ENCODE data around the gene DIPK2A. TPM values are rescaled to one million over a fixed set of nuclear protein-coding genes. Genes with fewer than 3 reads are reported as not detected.
A peak's percentile ranks its signal among the peaks of the same experiment; 100 is the strongest.

The DIPK2A gene
- total RNA-seq (2014; rRNA removed; shearing (Covaris generic)), result 18.4 and 26.1 TPM in 2 replicates

DNA sequence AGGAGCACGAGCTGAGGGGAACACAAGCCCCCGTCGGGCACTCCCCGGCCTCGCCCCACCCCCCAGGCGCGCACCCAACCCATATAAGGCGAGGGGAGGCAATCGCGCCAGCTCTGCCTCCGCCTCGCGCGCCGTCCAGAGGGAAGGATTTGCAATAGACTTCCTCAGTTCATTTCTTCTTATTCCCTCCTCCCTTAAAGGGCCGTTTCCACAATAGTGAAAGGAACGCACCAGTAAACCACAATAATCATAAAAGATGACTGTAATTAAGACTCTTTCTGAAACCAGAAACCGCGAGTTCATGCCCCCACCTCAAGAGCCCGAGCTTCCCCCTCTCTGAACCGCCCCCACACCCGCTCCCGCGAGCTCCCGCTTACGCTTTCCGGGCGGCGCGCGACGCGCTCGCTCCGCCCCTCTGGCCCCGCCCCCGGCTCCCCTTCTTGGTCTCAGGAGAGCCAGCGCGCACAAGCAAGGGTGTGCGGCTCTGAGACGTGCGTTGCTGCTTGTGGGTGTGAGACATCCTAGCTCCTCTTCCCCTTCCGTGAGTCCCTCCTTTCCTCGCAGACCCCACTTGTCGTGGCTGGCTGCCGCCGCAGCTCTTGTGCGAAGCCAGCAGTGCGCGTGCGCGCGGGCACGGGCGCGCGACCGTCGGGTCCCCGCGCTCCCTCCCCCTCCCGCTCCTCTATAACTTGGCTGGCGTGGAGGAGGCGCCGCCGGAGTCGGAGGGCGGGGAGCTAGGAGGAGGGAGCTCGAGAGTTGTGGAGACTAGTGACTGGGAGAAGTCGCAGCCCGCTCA lies at the start of gene DIPK2A:
TSS of gene DIPK2A (plus strand) at position 465 of the 796 bp plus-strand sequence. CDS start 510 bp downstream, outside the sequence.
- no peaks in the 10 kb centered on the region for H3K9me3 ChIP-seq (replicated peaks)
- peak within 1 kb of the TSS; percentile 66 for H3K4me3 ChIP-seq
- H3K27ac ChIP-seq, result peak within 1 kb of the TSS; percentile 57
- no peaks in the 10 kb centered on the region for H3K36me3 ChIP-seq
- H3K4me1 ChIP-seq, result no peaks in the 10 kb centered on the region
- H3K27me3 ChIP-seq, result no peaks in the 10 kb centered on the region; the same call in 1 of the 2 replicates
- peak; percentile 93 to 94 for DNase-seq

- no peak for DNase-seq
- Histone ChIP-seq H3K36me3 (no peaks in the 10 kb centered on the region), H3K4me3 (no peak overlapping the region), H3K9me3 (replicated peaks) (no peaks in the 10 kb centered on the region), H3K27ac (no peak overlapping the region), H3K27me3 (no peaks in the 10 kb centered on the region), H3K4me1 (no peaks in the 10 kb centered on the region)
Measured at GRCh38 chr3:143924522-143925285, 46.9 kb upstream of the DIPK2A start.

DNA sequence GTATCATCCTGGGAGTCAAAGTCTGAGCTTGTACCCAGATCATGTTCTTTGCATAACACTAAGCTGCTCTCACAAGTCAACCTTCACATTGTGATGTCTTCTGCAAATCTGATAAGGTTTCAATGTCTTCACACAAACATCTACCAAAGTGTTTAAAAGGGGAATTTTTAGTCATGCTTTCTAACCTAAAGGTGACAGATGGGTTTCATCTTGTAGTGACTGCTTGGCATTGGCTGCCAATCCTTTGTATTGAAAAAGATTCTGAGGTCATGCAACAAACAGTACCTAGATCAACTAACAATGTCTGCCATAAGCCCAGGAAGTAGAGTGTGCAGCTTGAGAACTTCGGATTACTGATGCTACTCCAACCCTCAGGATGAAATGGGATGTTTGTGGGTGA lies 43.6 kb upstream of the DIPK2A start:
- H3K36me3 ChIP-seq, result no peaks in the 10 kb centered on the region
- no peak overlapping the region for H3K27ac ChIP-seq
- no peaks in the 10 kb centered on the region for H3K4me1 ChIP-seq
- DNase-seq, result no peak
- no peaks in the 10 kb centered on the region for H3K27me3 ChIP-seq
- H3K4me3 ChIP-seq, result no peak overlapping the region
- H3K9me3 ChIP-seq (replicated peaks), result no peaks in the 10 kb centered on the region

- Histone ChIP-seq H3K27me3 (no peaks in the 10 kb centered on the region), H3K4me1 (no peaks in the 10 kb centered on the region), H3K4me3 (no peak overlapping the region), H3K9me3 (replicated peaks) (no peaks in the 10 kb centered on the region), H3K36me3 (no peaks in the 10 kb centered on the region), H3K27ac (no peak overlapping the region)
- no peak for DNase-seq
Measured at GRCh38 chr3:143928541-143929255, 42.9 kb upstream of the DIPK2A start.

DNA sequence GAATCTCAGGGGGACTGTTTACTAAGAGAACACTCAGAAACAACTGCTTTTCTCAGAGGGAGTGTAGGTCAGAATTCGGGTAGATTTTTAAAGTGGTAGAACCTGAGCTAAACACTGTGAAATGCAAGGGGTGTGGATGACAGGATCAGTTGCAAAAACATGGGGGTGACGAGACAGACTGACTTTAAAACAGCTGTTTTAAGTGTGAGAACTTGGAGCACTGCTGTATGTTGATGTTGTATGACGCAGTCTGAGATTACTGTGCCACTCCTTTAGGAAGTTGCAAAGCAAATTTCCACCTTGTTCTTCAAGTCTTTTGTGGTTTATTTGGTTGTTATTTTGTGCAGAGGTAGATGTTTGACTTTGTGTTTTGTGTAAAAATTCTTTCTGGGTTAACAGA lies 36.8 kb upstream of the DIPK2A start:
- Histone ChIP-seq H3K36me3 (no peaks in the 10 kb centered on the region), H3K27ac (no peak overlapping the region), H3K27me3 (no peaks in the 10 kb centered on the region), H3K9me3 (replicated peaks) (no peaks in the 10 kb centered on the region), H3K4me1 (no peaks in the 10 kb centered on the region), H3K4me3 (no peak overlapping the region)
- DNase-seq, result no peak

GRCh38 chr3:143935678-143936077 lies 35.9 kb upstream of the DIPK2A start:
- no peak overlapping the region for H3K4me3 ChIP-seq
- H3K27ac ChIP-seq, result no peak overlapping the region
- no peaks in the 10 kb centered on the region for H3K27me3 ChIP-seq
- H3K9me3 ChIP-seq (replicated peaks), result no peaks in the 10 kb centered on the region
- DNase-seq, result no peak
- no peaks in the 10 kb centered on the region for H3K36me3 ChIP-seq
- no peaks in the 10 kb centered on the region for H3K4me1 ChIP-seq

GRCh38 chr3:143950810-143951209 lies 20.8 kb upstream of the DIPK2A start:
- DNase-seq, result no peak
- Histone ChIP-seq H3K4me3 (no peak overlapping the region), H3K36me3 (no peaks in the 10 kb centered on the region), H3K9me3 (replicated peaks) (no peaks in the 10 kb centered on the region), H3K4me1 (no peaks in the 10 kb centered on the region), H3K27ac (no peak overlapping the region), H3K27me3 (no peaks in the 10 kb centered on the region)

DNA sequence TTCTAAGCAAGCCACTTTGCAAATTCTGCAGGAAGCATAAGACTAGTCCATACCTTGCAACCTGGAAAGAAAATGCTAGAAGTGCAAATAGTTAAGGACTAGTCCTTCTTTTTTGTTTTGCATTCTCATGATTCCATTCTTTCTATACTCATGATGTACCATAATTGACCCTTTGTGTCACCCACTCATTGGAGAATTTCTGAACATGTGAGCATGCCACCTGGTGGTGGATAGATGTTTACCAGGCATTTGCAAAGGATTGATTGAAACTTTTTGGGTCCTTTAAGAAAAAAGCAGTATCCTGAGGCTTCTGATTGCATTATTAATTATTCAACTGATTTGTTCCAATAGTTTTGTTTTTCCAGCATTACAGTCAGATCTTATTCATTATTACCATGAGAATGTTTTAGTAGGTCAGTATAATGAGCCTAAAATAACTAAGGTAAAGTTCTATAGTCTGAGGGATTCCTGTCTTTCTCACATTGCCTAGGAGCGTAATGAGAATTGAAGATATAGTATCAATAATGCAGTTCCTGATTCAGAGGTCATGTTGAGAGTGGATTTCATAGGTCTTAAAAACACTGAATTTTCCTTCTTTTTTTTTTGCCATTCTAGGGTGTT lies 20.2 kb upstream of the DIPK2A start:
- peak in 1 of 2 experiments; percentile 63 for DNase-seq

GRCh38 chr3:143952569-143953072 lies 19.0 kb upstream of the DIPK2A start:
- no peak overlapping the region for H3K4me3 ChIP-seq
- no peaks in the 10 kb centered on the region for H3K36me3 ChIP-seq
- no peak for DNase-seq
- no peaks in the 10 kb centered on the region for H3K9me3 ChIP-seq (replicated peaks)
- H3K27me3 ChIP-seq, result no peaks in the 10 kb centered on the region
- H3K27ac ChIP-seq, result no peak overlapping the region
- no peaks in the 10 kb centered on the region for H3K4me1 ChIP-seq

More for the DNA sequence above, 20.2 kb upstream of the DIPK2A start:
- H3K36me3 ChIP-seq, result no peaks in the 10 kb centered on the region
- H3K9me3 ChIP-seq (replicated peaks), result no peaks in the 10 kb centered on the region
- H3K27me3 ChIP-seq, result no peaks in the 10 kb centered on the region
- no peak overlapping the region for H3K4me3 ChIP-seq
- H3K4me1 ChIP-seq, result no peaks in the 10 kb centered on the region
- H3K27ac ChIP-seq, result no peak overlapping the region

DNA sequence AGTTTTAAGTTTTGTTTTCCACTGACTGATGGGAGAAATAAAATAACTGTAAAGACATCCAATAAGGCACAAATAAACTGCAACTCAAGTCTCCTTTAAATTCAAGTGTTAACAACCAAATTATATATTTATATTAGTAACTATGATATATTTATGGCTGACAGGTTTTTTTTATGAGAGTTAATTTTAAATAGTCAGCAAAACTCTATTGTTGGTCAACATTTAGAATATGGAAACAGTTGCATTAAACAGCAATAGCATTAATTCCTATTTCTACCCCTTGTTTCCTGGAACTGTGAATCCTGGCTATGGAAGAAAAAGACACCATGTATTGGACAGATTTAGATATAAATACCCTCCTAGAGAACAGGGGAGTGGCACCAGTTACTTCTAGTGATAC lies 16.5 kb upstream of the DIPK2A start:
- no peaks in the 10 kb centered on the region for H3K4me1 ChIP-seq
- no peak overlapping the region for H3K27ac ChIP-seq
- no peak for DNase-seq
- no peaks in the 10 kb centered on the region for H3K36me3 ChIP-seq
- no peaks in the 10 kb centered on the region for H3K9me3 ChIP-seq (replicated peaks)
- no peak overlapping the region for H3K4me3 ChIP-seq
- no peaks in the 10 kb centered on the region for H3K27me3 ChIP-seq

- no peaks in the 10 kb centered on the region for H3K9me3 ChIP-seq (replicated peaks)
- no peaks in the 10 kb centered on the region for H3K27me3 ChIP-seq
- no peaks in the 10 kb centered on the region for H3K36me3 ChIP-seq
- no peak overlapping the region for H3K27ac ChIP-seq
- DNase-seq, result no peak
- no peak overlapping the region for H3K4me3 ChIP-seq
- H3K4me1 ChIP-seq, result no peaks in the 10 kb centered on the region
Measured at GRCh38 chr3:143956838-143957237, 14.8 kb upstream of the DIPK2A start.

DNA sequence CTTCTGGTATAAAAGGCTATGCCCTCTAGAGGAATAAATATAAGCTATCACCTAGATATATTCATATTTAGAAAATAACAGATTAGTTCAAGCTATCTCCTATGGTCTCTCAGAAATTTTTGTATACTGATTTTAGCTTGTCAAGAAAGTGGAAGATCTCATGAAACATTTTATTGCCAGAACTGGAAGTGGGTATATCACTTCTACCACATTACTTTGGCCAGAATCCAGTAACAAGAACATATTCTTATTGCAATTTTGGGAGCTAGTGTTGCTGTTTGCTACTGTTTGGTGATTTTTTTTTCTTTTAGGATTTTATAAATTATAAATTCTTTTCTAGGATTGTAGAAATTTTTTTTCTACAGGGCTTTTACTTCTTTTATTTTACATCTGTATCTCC lies 14.2 kb upstream of the DIPK2A start:
- no peaks in the 10 kb centered on the region for H3K4me1 ChIP-seq
- H3K27me3 ChIP-seq, result no peaks in the 10 kb centered on the region
- no peak overlapping the region for H3K4me3 ChIP-seq
- H3K36me3 ChIP-seq, result no peaks in the 10 kb centered on the region
- H3K9me3 ChIP-seq (replicated peaks), result no peaks in the 10 kb centered on the region
- no peak for DNase-seq
- no peak overlapping the region for H3K27ac ChIP-seq

- Histone ChIP-seq H3K36me3 (no peaks in the 10 kb centered on the region), H3K4me3 (no peak overlapping the region), H3K4me1 (no peaks in the 10 kb centered on the region), H3K27me3 (no peaks in the 10 kb centered on the region), H3K9me3 (replicated peaks) (no peaks in the 10 kb centered on the region), H3K27ac (no peak overlapping the region)
- DNase-seq, result no peak
Measured at GRCh38 chr3:143958966-143959365, 12.7 kb upstream of the DIPK2A start.

DNA sequence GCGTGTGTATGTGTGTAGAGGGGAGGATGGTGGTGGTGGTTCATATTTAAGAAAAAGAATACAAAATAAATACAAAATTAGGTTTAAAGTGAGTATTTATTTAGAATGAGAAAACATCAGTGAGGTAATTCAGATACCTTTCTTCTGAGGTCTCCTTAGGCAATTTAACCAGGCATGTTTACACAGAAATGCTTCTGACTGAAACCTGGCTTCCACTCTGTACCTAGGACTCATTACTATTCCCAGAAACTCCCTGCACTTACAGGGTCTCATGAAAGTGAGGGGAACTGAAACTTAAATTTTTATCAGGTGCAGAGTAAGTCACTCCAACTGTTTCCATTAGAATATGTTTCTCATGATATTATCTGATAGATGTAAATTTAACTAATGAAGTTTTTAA lies 10.3 kb upstream of the DIPK2A start:
- no peaks in the 10 kb centered on the region for H3K36me3 ChIP-seq
- no peak overlapping the region for H3K4me3 ChIP-seq
- no peak for DNase-seq
- H3K9me3 ChIP-seq (replicated peaks), result no peaks in the 10 kb centered on the region
- H3K27ac ChIP-seq, result no peak overlapping the region
- H3K27me3 ChIP-seq, result no peaks in the 10 kb centered on the region
- no peaks in the 10 kb centered on the region for H3K4me1 ChIP-seq
